Fibroblast of the conjunctiva (primary cell): ENCODE measurements around the gene CNTNAP2.
A peak's percentile ranks its signal among the peaks of the same experiment; 100 is the strongest.

ENCODE experiments used
- DNase-seq: peaks from one replicate; pipeline ENCODE4 v3.0.0-alpha.2; 2010; ENCODE audit warnings: low read depth

Gene CNTNAP2

GRCh38 chr7:147405621-147406020, 1289.0 kb downstream of the CNTNAP2 start:
- DNase-seq: no peak

DNA sequence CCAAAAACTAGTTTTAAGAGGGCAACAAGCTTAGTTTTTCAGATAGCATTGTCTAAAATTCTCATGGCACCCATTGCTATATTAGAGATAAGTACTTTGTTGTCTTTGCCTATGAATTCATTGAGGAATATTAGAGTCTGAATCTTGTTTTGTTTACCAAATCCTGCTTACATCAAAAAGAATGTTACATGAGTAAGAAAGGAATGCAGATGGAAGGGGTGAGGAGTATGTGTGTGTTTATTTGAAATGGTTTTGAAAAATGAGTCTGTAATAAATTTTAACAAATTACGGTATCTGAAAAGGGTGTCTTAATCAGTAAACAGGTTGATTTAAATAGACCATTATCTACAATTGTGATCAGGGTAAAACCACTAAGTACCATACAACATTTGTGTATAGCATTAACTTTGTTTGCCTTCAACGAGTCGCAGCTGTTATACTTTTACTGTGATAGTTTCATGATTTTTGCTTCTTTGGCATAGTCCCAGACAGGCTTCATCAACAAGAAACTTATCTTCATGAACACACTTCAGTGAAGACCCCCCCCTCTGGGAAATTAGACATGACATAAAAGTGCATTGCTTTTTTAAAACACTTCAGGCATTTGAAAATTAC, 1290.0 kb downstream of the CNTNAP2 start:
- no peak for DNase-seq

- no peak for DNase-seq
These were observed 1294.5 kb downstream of the CNTNAP2 start for GRCh38 chr7:147411096-147411495.

DNA sequence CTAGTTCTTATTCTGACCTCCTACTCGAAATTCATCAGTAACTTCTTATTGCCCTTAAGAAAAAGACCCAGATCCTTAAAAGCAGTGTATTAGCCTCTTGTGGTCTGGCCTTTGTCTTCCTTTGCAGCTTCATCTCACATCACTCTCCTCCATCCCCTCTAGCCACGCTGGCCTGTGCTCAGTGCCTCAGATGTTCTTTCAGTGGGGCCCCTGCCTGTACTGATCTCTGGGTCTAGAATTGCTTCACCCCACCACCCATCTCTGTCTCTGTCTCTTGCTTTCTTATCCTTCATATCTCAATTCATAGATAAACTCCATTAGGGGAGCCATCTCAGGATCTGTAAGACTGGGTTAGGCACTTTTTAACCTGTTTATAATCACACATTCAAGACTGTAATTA, 1295.5 kb downstream of the CNTNAP2 start:
- no peak for DNase-seq

GRCh38 chr7:147412782-147413556, 1296.4 kb downstream of the CNTNAP2 start:
- peak; percentile 74 for DNase-seq

- DNase-seq: no peak
These were observed 1296.9 kb downstream of the CNTNAP2 start for GRCh38 chr7:147413557-147413870.

DNA sequence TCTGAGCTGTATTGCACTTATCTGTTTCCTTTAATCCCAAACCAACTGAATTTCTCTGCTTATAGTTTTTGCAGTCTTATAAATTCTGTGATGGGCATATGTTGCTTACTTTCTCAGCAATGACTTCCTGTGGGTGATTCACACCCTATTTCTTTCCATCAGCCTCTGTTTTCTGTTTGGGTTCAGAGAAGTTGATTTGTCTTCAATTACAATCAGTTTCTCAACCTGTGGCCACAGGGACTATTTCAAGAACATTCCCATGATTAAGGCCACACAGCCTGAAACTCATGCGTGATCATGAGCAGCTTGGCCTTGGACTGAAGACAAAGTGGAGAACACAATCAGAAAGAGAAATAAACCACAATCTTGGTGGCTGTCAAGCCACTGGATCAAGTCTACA, 1299.4 kb downstream of the CNTNAP2 start:
- DNase-seq: no peak

- no peak for DNase-seq
These were observed 1302.4 kb downstream of the CNTNAP2 start for GRCh38 chr7:147418966-147419365.

- no peak for DNase-seq
These were observed 1307.3 kb downstream of the CNTNAP2 start for GRCh38 chr7:147423875-147424274.

- DNase-seq: no peak
These were observed 1311.5 kb downstream of the CNTNAP2 start for GRCh38 chr7:147428075-147428474.

DNA sequence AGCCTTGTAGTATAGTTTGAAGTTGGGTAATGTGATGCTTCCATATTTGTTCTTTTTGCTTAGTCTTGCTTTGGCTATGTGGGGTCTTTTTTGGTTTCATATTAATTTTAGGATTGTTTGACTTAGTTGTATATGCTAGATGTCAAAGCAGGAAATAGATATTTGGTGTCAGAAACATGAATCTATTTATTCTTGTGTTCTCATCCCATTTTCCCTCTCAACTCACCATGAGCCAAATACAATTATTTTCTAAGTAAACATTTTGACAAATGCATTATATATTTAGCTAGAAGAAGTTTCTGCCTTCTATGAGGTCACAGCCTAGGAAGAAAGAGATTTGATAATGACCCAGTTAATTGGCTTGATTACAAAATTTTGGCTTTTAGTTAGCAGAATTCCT, 1313.4 kb downstream of the CNTNAP2 start:
- DNase-seq: no peak

- peak; percentile 10 for DNase-seq
These were observed 1315.5 kb downstream of the CNTNAP2 start for GRCh38 chr7:147432079-147432478.

DNA sequence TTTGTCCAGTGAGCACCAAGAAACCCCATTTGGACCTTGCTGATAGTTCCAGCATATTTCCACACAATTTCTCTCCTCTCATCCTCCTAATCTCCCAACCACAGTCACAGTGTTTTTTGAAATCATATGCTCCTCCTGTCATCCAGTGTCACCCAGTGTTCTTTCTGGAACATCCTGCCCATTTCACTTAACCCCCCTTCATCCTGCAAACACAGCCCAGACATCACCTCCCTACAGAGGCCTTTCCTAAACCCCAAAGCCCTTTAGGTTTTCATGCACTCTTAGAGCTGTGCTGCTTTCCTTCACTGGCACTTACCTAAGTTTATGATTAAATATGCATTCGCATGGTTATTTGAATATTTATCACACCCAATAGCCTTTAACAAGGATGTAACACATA, 1316.0 kb downstream of the CNTNAP2 start:
- no peak for DNase-seq

GRCh38 chr7:147436718-147437117, 1320.1 kb downstream of the CNTNAP2 start:
- no peak for DNase-seq

DNA sequence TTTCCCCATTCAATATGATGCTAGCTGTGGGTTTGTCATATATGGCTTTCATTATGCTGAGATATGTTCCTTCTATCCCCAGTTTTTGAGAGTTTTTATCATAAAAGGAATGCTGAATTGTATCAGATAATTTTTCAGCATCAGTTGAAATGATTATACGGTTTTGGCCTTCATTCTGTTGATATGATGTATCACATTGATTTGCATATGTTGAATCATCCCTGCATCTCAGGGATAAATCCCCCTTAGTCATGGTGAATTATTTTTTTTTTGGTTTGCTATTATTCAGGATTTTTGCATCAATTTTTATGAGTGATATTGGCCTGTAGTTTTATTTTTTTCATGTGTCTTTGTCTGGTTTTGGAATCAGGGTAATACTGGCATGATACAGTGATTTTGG, 1321.6 kb downstream of the CNTNAP2 start:
- no peak for DNase-seq

DNA sequence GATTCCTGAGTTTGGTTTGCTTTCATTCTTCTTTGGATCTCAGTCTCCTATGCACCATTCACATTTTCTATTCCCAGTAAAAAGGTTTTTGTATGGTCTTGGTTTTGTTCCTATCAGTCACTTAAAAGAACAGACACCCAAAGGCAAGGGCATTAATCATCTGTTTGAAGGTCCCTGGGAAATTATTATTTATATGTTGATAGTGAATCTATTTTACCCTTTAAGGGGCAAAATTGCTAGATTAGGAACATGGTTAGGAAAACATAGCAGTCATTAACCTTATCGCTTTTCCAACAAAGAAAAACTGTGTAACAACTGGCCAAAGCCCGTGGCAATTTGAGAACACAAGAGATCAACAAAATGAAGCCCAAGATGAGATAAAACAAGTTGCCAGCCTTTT, 1327.3 kb downstream of the CNTNAP2 start:
- no peak for DNase-seq

- DNase-seq: no peak
These were observed 1336.2 kb downstream of the CNTNAP2 start for GRCh38 chr7:147452816-147453215.

DNA sequence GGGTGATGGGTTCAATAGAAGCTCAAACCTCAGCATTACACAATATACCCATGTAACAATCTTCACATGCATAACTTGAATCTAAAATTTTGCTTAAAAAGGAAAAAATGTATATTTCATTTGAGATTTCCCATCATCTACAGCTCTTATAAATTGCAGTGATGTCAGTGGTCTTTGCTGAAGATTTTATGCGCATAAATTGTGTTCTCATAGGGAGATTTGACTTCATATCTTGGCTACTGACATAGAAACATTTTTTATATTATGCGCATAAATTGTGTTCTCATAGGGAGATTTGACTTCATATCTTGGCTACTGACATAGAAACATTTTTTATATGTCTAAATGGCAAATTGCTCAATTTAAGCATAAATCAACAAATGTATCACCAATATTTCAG, 1348.6 kb downstream of the CNTNAP2 start:
- no peak for DNase-seq

DNA sequence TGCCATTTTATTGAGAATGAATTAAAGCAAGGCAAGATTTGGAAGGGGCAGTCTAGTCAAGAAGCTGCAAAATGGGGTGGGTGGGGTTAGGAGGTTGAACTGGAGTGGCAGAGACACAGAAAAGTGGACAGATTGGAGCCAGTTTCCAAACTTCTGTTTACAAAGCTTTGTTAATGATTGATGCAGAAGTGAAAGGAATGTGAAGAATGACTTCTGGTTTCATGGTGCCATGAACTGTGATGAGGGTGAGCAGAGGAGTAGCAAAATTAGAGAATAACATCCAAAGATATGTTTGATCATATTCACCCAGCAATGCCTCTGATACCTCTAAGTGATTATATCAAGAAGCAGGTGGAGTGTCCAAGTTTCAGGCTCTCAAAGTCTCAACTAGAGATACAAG, 1356.0 kb downstream of the CNTNAP2 start:
- DNase-seq: no peak

DNA sequence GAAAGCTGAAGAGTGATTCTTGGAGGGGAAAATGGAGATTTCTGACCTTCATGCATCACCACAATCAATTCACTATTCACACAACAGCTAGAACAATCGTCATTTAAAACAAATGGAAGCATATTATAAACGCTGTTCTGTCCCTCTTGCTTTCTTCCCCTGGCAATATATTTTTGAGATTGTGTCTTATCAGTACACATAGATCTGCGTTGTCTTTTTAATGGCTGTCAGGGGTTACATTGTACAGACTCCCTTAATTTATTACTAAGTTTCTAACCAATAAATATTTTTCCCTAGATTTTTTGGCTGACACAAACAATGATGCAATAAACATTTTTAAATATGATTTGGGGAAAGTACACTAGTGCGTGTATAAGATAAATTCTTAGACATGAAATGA, 1358.3 kb downstream of the CNTNAP2 start:
- no peak for DNase-seq

DNA sequence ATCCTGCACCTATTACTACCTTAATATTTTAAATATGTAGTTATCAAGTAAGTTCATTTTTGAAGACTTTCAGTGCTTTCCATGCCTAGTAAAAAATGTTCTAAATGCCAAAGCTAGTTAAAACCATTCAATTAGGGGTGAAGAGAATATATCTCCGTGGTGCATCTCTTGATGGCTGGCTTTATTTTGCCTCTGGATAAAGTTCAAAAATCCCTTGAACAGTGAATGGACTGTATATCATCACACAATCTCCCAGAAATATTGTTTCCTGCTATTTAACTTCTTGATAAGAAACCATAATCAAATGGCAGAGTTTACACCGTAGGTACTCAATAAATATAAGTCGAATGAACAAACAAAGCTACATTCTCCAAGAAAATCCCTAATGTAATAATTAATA, 1360.9 kb downstream of the CNTNAP2 start:
- no peak for DNase-seq

DNA sequence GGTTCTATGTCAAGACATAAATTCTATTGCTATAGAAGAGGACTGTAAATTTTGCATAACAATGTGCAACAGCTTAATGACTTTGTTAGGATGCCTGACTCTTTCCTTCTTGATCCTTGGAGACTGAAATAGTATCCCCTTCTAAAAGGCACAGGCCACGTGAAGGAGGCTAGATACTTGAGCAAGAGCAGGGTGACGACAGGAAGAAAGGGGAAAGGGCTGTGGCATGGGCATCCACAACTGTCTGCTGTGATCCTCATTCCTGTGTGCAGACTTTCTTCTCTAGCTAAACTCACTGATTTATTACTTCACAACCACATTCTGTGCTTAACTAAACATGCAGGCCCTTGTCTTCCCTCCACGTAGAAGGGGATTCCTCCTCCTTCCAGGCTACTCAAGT, 1362.2 kb downstream of the CNTNAP2 start:
- DNase-seq: no peak

- no peak for DNase-seq
These were observed 1367.2 kb downstream of the CNTNAP2 start for GRCh38 chr7:147483634-147484292.
